Upper lobe of left lung (tissue), 6 donors: ENCODE results near the gene RAF1. TPM values are rescaled to one million over a fixed set of nuclear protein-coding genes. Genes with fewer than 3 reads are reported as not detected.

ENCODE experiments used
- ATAC-seq, 2 donors: fragments of 200-7000 bp; cut with Tn5 transposase; one replicate each; pipeline ENCODE4 v1.9.1; 2022; ENCODE audit warnings: mild to moderate bottlenecking in 2 of 2, moderate library complexity in 2 of 2; ENCODE audit not compliant: low FRiP score in 2 of 2
- DNase-seq, 2 donors: peaks; one replicate each; pipeline ENCODE4 v3.0.0-alpha.2; 2019 to 2020
- H3K27ac ChIP-seq, 4 donors: fragments of 200-600 bp; sonication (generic); one replicate each; pipeline ENCODE4 v1.5.1; 2016 to 2019
- H3K27me3 ChIP-seq, 4 donors: fragments of 200-600 bp; sonication (generic); one replicate each; pipeline ENCODE4 v1.5.1; 2017 to 2019
- H3K36me3 ChIP-seq, 4 donors: fragments of 200-600 bp; sonication (generic); one replicate each; pipeline ENCODE4 v1.5.1; 2016 to 2019
- H3K4me1 ChIP-seq, 4 donors: fragments of 200-600 bp; sonication (generic); one replicate each; pipeline ENCODE4 v1.5.1; 2018 to 2019
- H3K4me3 ChIP-seq, 4 donors: fragments of 200-600 bp; sonication (generic); one replicate each; pipeline ENCODE4 v1.5.1; 2017 to 2019; ENCODE audit warnings: mild to moderate bottlenecking in 2 of 4, moderate library complexity in 1 of 4
- H3K9me3 ChIP-seq, 4 donors: fragments of 200-600 bp; sonication (generic); one replicate each; pipeline ENCODE4 v1.5.1; 2018 to 2019
- EP300 ChIP-seq, 4 donors: sonication (generic); formaldehyde crosslinking; IDR thresholded peaks; one replicate each; pipeline ENCODE4 v1.5.1; 2017; ENCODE audit warnings: antibody characterized with exemption in 4 of 4, control low read depth in 2 of 4
- POLR2A ChIP-seq, 4 donors: fragments of 450-650 bp; IDR thresholded peaks; one replicate each; pipeline ENCODE4 v1.5.1; 2016 to 2017; ENCODE audit warnings: antibody characterized with exemption in 4 of 4, mild to moderate bottlenecking in 2 of 4
- POLR2AphosphoS5 ChIP-seq, 2 donors: sonication (generic); formaldehyde crosslinking; IDR thresholded peaks; one replicate each; pipeline ENCODE4 v1.5.1; 2017; ENCODE audit warnings: antibody characterized with exemption in 2 of 2
- WGBS, 2 donors: methylation state at CpG; one replicate each; pipeline ENCODE4 v1.1.5; 2017 to 2018; 5-methylcytosine and 5-hydroxymethylcytosine counted together
- total RNA-seq, 6 donors: library from RNA; depleted of rRNA in 4 of 6; stranded (reverse); fragments of >200 nt in 4 of 6; gene quantifications; one replicate each; pipeline versions ENCODE4 v1.1.0 to v1.2.1, GENCODE V29; 2016 to 2021
- TF ChIP-seq, protein P1 (sequence below), 6 experiments: fragments of 450-650 bp in 4 of 6; fragments of 200-600 bp in 2 of 6; sonication (generic) in 2 of 6; IDR thresholded peaks; one replicate each; pipeline ENCODE4 v1.5.1; 2016 to 2019; ENCODE audit warnings: antibody characterized with exemption in 6 of 6
- donor health status: DM: no; HTN: no; CAD: no; lungs with moderate emphysema.
- donor health status: DM: no; HTN: yes; CAD: no; lungs with severe emphysema.

The RAF1 gene
- total RNA-seq, 6 donors from 2014 or later = 78.7 to 195 (median 110) TPM

GRCh38 chr3:12601072-12601471 is 62.8 kb downstream of the RAF1 start:
- H3K9me3 ChIP-seq = no peaks in the 10 kb centered on the region
- TF ChIP-seq POLR2A (IDR thresholded peaks at IDR 0.05) = no peak
- TF ChIP-seq, protein P1, sequence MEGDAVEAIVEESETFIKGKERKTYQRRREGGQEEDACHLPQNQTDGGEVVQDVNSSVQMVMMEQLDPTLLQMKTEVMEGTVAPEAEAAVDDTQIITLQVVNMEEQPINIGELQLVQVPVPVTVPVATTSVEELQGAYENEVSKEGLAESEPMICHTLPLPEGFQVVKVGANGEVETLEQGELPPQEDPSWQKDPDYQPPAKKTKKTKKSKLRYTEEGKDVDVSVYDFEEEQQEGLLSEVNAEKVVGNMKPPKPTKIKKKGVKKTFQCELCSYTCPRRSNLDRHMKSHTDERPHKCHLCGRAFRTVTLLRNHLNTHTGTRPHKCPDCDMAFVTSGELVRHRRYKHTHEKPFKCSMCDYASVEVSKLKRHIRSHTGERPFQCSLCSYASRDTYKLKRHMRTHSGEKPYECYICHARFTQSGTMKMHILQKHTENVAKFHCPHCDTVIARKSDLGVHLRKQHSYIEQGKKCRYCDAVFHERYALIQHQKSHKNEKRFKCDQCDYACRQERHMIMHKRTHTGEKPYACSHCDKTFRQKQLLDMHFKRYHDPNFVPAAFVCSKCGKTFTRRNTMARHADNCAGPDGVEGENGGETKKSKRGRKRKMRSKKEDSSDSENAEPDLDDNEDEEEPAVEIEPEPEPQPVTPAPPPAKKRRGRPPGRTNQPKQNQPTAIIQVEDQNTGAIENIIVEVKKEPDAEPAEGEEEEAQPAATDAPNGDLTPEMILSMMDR (IDR thresholded peaks at IDR 0.05) = no peak
- no peak for TF ChIP-seq EP300 (IDR thresholded peaks at IDR 0.05)
- TF ChIP-seq POLR2AphosphoS5 (IDR thresholded peaks at IDR 0.05) = no peak
- WGBS, 2 donors = 77 to 90% methylated on average over 1 of the region's 1 CpG
- DNase-seq = no peak
- ATAC-seq = no peak
- no peak overlapping the region for H3K4me3 ChIP-seq
- H3K27me3 ChIP-seq = no peaks in the 10 kb centered on the region
- no peak overlapping the region for H3K27ac ChIP-seq
- H3K36me3 ChIP-seq = peaks cover 13 to 99% (median 58%) of the 10 kb centered on the region in 4 donors
- no peaks in the 10 kb centered on the region for H3K4me1 ChIP-seq

DNA sequence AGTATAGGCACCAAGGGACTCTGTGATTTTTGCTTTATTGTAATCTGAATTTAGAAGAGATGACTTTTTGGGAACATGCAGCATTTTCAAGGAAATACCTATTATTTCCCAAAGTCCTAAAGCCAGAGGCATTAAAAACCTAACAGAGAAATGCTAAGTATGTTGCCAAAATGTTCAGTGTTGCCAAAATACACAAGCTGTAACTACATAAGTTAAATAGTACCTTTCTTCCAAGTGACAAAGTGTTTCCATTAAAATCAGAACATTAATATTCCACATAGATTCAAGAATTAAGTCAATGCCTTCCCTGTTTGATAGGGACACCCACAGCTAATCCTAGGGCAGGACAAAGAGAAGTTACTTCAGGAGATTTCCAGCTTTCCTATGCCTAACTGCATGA is 65.0 kb downstream of the RAF1 start:
- Histone ChIP-seq H3K4me3 (no peak overlapping the region), H3K27ac (no peak overlapping the region), H3K9me3 (no peaks in the 10 kb centered on the region), H3K36me3 (peaks cover 8 to 100% (median 54%) of the 10 kb centered on the region in 4 donors), H3K27me3 (no peaks in the 10 kb centered on the region), H3K4me1 (no peaks in the 10 kb centered on the region)
- DNase-seq (no peak), ATAC-seq (no peak)
- TF ChIP-seq, protein P1 (IDR thresholded peaks at IDR 0.05) = no peak
- TF ChIP-seq POLR2AphosphoS5 (IDR thresholded peaks at IDR 0.05) = no peak
- no peak for TF ChIP-seq EP300 (IDR thresholded peaks at IDR 0.05)

DNA sequence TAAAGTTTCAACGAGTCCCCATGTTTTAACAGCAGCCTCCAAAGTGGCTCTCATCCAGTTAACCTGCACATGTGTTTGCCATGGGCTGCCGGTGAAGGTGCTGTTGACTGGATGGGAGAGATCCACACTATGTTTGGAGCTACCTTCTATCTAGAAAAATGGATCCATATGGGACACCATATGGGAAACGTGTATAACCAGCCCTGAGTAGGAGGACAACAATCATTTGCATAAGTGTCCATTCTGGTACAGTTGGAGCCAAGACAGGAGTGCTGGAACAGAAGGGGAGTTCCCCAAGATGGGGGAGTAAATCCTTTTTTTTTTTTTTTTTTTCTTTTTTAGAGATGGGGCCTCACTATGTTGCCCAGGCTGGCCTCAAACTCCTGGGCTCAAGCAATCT is 70.4 kb downstream of the RAF1 start:
- TF ChIP-seq, protein P1 (IDR thresholded peaks at IDR 0.05) = no peak
- TF ChIP-seq POLR2A (IDR thresholded peaks at IDR 0.05) (no peak), POLR2AphosphoS5 (IDR thresholded peaks at IDR 0.05) (no peak), EP300 (IDR thresholded peaks at IDR 0.05) (no peak)
- H3K9me3 ChIP-seq = no peaks in the 10 kb centered on the region
- DNase-seq = no peak
- no peaks in the 10 kb centered on the region for H3K27me3 ChIP-seq
- H3K4me3 ChIP-seq = no peak overlapping the region
- no peak for ATAC-seq
- no peak overlapping the region for H3K27ac ChIP-seq
- 90% methylated on average over 3 of the region's 3 CpGs for WGBS, 2 donors
- H3K4me1 ChIP-seq = no peaks in the 10 kb centered on the region
- peaks cover 17 to 100% (median 53%) of the 10 kb centered on the region in 4 donors for H3K36me3 ChIP-seq

GRCh38 chr3:12591997-12592715 is 71.8 kb downstream of the RAF1 start:
- WGBS, 2 donors = 94% methylated on average over 2 to 4 of the region's 4 CpGs
- ATAC-seq = no peak

More at GRCh38 chr3:12591997-12592715, 71.8 kb downstream of the RAF1 start:
- H3K36me3 ChIP-seq = peaks cover 13 to 100% (median 46%) of the 10 kb centered on the region in 4 donors
- H3K4me3 ChIP-seq = no peak overlapping the region
- no peak for TF ChIP-seq POLR2A (IDR thresholded peaks at IDR 0.05)
- no peak for TF ChIP-seq EP300 (IDR thresholded peaks at IDR 0.05)
- TF ChIP-seq, protein P1 (IDR thresholded peaks at IDR 0.05) = no peak
- TF ChIP-seq POLR2AphosphoS5 (IDR thresholded peaks at IDR 0.05) = no peak
- no peaks in the 10 kb centered on the region for H3K4me1 ChIP-seq
- H3K27ac ChIP-seq = no peak overlapping the region
- no peak for DNase-seq
- no peaks in the 10 kb centered on the region for H3K27me3 ChIP-seq
- H3K9me3 ChIP-seq = no peaks in the 10 kb centered on the region
